ENCODE results near the gene FSHR.

Gene FSHR

GRCh38 chr2:49110571-49110970, 43.7 kb downstream of the FSHR start:
- DNase-seq: no peak

- no peak for DNase-seq
Measured at GRCh38 chr2:49108851-49109250, 45.5 kb downstream of the FSHR start.

GRCh38 chr2:49108436-49108835, 45.9 kb downstream of the FSHR start:
- DNase-seq: no peak

- DNase-seq: no peak
Measured at GRCh38 chr2:49105506-49105905, 48.8 kb downstream of the FSHR start.

GRCh38 chr2:49102146-49102545, 52.2 kb downstream of the FSHR start:
- no peak for DNase-seq

GRCh38 chr2:49080681-49081080, 73.6 kb downstream of the FSHR start:
- DNase-seq: no peak

GRCh38 chr2:49070716-49071115, 83.6 kb downstream of the FSHR start:
- no peak for DNase-seq

- DNase-seq: no peak
Measured at GRCh38 chr2:49069829-49070228, 84.5 kb downstream of the FSHR start.

GRCh38 chr2:49068613-49069012, 85.7 kb downstream of the FSHR start:
- DNase-seq: no peak

- no peak for DNase-seq
Measured at GRCh38 chr2:49067971-49068370, 86.3 kb downstream of the FSHR start.

GRCh38 chr2:49053156-49053555, 101.2 kb downstream of the FSHR start:
- no peak for DNase-seq

- no peak for DNase-seq
Measured at GRCh38 chr2:49050265-49050664, 104.0 kb downstream of the FSHR start.

GRCh38 chr2:49049161-49049560, 105.2 kb downstream of the FSHR start:
- no peak for DNase-seq

- DNase-seq: no peak
Measured at GRCh38 chr2:49045083-49045482, 109.2 kb downstream of the FSHR start.

GRCh38 chr2:49044350-49045079, 109.8 kb downstream of the FSHR start:
- DNase-seq: no peak

- DNase-seq: no peak
Measured at GRCh38 chr2:49043405-49043982, 110.8 kb downstream of the FSHR start.

- no peak for DNase-seq
Measured at GRCh38 chr2:49042488-49042887, 111.8 kb downstream of the FSHR start.

- no peak for DNase-seq
Measured at GRCh38 chr2:49041061-49041460, 113.3 kb downstream of the FSHR start.

- DNase-seq: no peak
Measured at GRCh38 chr2:49037197-49037596, 117.1 kb downstream of the FSHR start.

- no peak for DNase-seq
Measured at GRCh38 chr2:49035481-49035880, 118.8 kb downstream of the FSHR start.

GRCh38 chr2:49033394-49034185, 120.7 kb downstream of the FSHR start:
- DNase-seq: no peak

- no peak for DNase-seq
Measured at GRCh38 chr2:49032936-49033335, 121.4 kb downstream of the FSHR start.

- DNase-seq: no peak
Measured at GRCh38 chr2:49032126-49032525, 122.2 kb downstream of the FSHR start.

GRCh38 chr2:49029406-49029805, 124.9 kb downstream of the FSHR start:
- DNase-seq: no peak

Measured in EL (cell line).